Heart right ventricle (tissue), 16 donors: ENCODE results near the gene PDIK1L. TPM values are rescaled to one million over a fixed set of nuclear protein-coding genes. Genes with fewer than 3 reads are reported as not detected.

ENCODE experiments used
- ATAC-seq, 8 donors: fragments of 200-7000 bp; cut with Tn5 transposase; one replicate each; pipeline ENCODE4 v1.9.1; 2020; ENCODE audit warnings: mild to moderate bottlenecking in 8 of 8, moderate library complexity in 8 of 8, moderate number of reproducible peaks in 1 of 8
- DNase-seq, 2 donors: peaks; one replicate each; pipeline ENCODE4 v3.0.0-alpha.2; 2020
- H3K27ac ChIP-seq, 10 donors: fragments of 200-600 bp; sonication (generic) in 2 of 10; one replicate each; pipeline versions ENCODE4 v1.5.0 to v1.8.0; 2020 to 2022; ENCODE audit warnings: mild to moderate bottlenecking in 3 of 10
- H3K27me3 ChIP-seq, 7 donors: fragments of 200-600 bp; one replicate each; pipeline ENCODE4 v1.8.0; 2021 to 2022; ENCODE audit warnings: mild to moderate bottlenecking in 2 of 7
- H3K36me3 ChIP-seq, 9 donors: fragments of 200-600 bp; sonication (generic) in 1 of 9; one replicate each; pipeline versions ENCODE4 v1.5.0 to v1.8.0; 2020 to 2022; ENCODE audit warnings: mild to moderate bottlenecking in 2 of 9
- H3K4me1 ChIP-seq, 9 donors: fragments of 200-600 bp; sonication (generic) in 1 of 9; one replicate each; pipeline versions ENCODE4 v1.5.0 to v1.8.0; 2020 to 2022; ENCODE audit warnings: mild to moderate bottlenecking in 4 of 9
- H3K4me3 ChIP-seq, 10 donors: fragments of 200-600 bp; sonication (generic) in 2 of 10; one replicate each; pipeline versions ENCODE4 v1.5.0 to v1.8.0; 2020 to 2022; ENCODE audit warnings: mild to moderate bottlenecking in 7 of 10, moderate library complexity in 2 of 10
- H3K9me3 ChIP-seq, 11 donors: fragments of 200-600 bp in 10 of 11; sonication (generic) in 2 of 11; one replicate each; pipeline versions ENCODE4 v1.5.0 to v1.8.0; 2013 to 2022; ENCODE audit warnings: mild to moderate bottlenecking in 2 of 11, control low read depth in 1 of 11, moderate library complexity in 1 of 11
- CTCF ChIP-seq, 9 donors: fragments of 200-600 bp; sonication (generic) in 2 of 9; IDR thresholded peaks; one replicate each; pipeline versions ENCODE4 v1.5.0 to v1.8.0; 2021 to 2022; ENCODE audit warnings: antibody characterized with exemption in 9 of 9, mild to moderate bottlenecking in 5 of 9, moderate library complexity in 1 of 9
- WGBS, 2 donors: extraction: QIAGEN DNeasy Blood & Tissue Kit; methylation state at CpG; one replicate each; pipeline ENCODE4 v1.1.7; 2013; ENCODE audit warnings: inconsistent platforms in 1 of 2; 5-methylcytosine and 5-hydroxymethylcytosine counted together
- intact Hi-C, 10 donors: fragments of 100-400 bp; cut with DNase I; formaldehyde crosslinking; loops; one replicate each; pipeline versions ENCODE4 v1.11.1 to v1.14.2; 2022
- polyA plus RNA-seq, 2 donors: library from polyadenylated mRNA; stranded (reverse); fragments of 200-250 nt; gene quantifications; one replicate each; pipeline ENCODE4 v1.2.3, GENCODE V29; 2013
- total RNA-seq, 10 donors: library from RNA; stranded (reverse); fragmentation: NEBNext Ultra II Directional in 3 of 10; extraction: Animal tissue kit (Norgen Biotek cat#: 25700) in 3 of 10; gene quantifications; one replicate each; pipeline versions ENCODE4 v1.2.1 to v1.2.4, GENCODE V29; 2021 to 2023
- donor health status: Arrhythmogenic right ventricular cardiomyopathy.
- donor health status: ischemic (EF 13 %, LVEDD 7.1; RV severe dilation, severe dysfunction).
- donor health status: healthy with polysubstance abuse.
- donor health status: DM: no; HTN: yes; CAD: no.
- donor health status: DM: no; HTN: no; CAD: no.
- donor health status: ischemic (EF 25% LVEDD 6.9; RV normal size, moderate dysfunction).
- donor health status: ischemic (EF 25% LVEDD 5.7; RV mildly dilated, moderate dysfunction).
- donor health status: healthy.
- donor health status: DM: yes; HTN: yes; CAD: no.
- donor health status: Ischemic cardiomyopathy.
- donor health status: ischemic (EF 35%, LVEDD 5.7; RV mildly dilated, moderate dysfunction).
- donor health status: nonischemic (EF 11% LVEDD 7.7; RV severe dilation, severe dysfunction).
- donor health status: DM: yes; HTN: yes; CAD: no.
- donor health status: PGD.
- donor health status: ischemic (EF 29% LVEDD 5.4; RV normal size, mild dysfunction).
- donor health status: nonischemic (EF 23%, LVEDD 6.1; RV moderate dilation, normal function).

The PDIK1L gene
- total and polyA plus RNA-seq, 12 donors = 1.6 to 8.3 (median 5.3) TPM

GRCh38 chr1:26168410-26169197, 57.0 kb downstream of the PDIK1L start, which contains the start of gene C1orf232:
Gene C1orf232 (minus strand): TSS chr1:26168963. CDS start chr1:26168499, 464 bp downstream.
- no peak for TF ChIP-seq CTCF (IDR thresholded peaks at IDR 0.05)
- DNase-seq = no peak
- Histone ChIP-seq H3K36me3 (peaks cover 0 to 8% (median 0%) of the 10 kb centered on the region in 9 donors), H3K4me1 (peaks cover 5 to 42% (median 21%) of the 10 kb centered on the region in 9 donors), H3K27ac (peak within 1 kb of the TSS in 9 of 10 donors; percentile 79 to 89 (median 82)), H3K27me3 (peaks cover 0 to 11% (median 0%) of the 10 kb centered on the region in 7 donors), H3K9me3 (no peaks in the 10 kb centered on the region), H3K4me3 (peak within 1 kb of the TSS; percentile 63 to 100 (median 88))
- intact Hi-C loops = loop anchor here in 7 of 10 donors (2.0 to 10.0 kb wide), 8 partner anchors 56 to 156 kb away; partner anchors contain the start of genes CEP85 (in 6 of the 7) and PDIK1L (in 1 of the 7)
- ATAC-seq = no peak
- WGBS, 2 donors = 53 to 57% methylated on average over 5 of the region's 5 CpGs

GRCh38 chr1:26169198-26169554, 57.6 kb downstream of the PDIK1L start:
- intact Hi-C loops = loop anchor here in 7 of 10 donors (2.0 to 10.0 kb wide), 8 partner anchors 56 to 156 kb away; partner anchors contain the start of genes CEP85 (in 6 of the 7) and PDIK1L (in 1 of the 7)
- ATAC-seq (peak in 1 of 8 donors; percentile 2), DNase-seq (no peak)
- TF ChIP-seq CTCF (IDR thresholded peaks at IDR 0.05) = no peak
- peak overlapping the region in 8 of 10 donors; percentile 63 to 93 (median 83) for H3K4me3 ChIP-seq
- peak overlapping the region in 9 of 10 donors; percentile 79 to 89 (median 82) for H3K27ac ChIP-seq
- peaks cover 5 to 37% (median 18%) of the 10 kb centered on the region in 9 donors for H3K4me1 ChIP-seq
- 30 to 32% methylated on average over 4 of the region's 4 CpGs for WGBS, 2 donors
- H3K9me3 ChIP-seq = no peaks in the 10 kb centered on the region
- peaks cover 0 to 8% (median 0%) of the 10 kb centered on the region in 9 donors for H3K36me3 ChIP-seq
- peaks cover 0 to 6% (median 0%) of the 10 kb centered on the region in 7 donors for H3K27me3 ChIP-seq

GRCh38 chr1:26169669-26170471, 58.2 kb downstream of the PDIK1L start, which contains the start of gene ZNF593:
Gene ZNF593 (plus strand): TSS chr1:26169908. CDS start chr1:26169984, 76 bp downstream.
- no peaks in the 10 kb centered on the region for H3K27me3 ChIP-seq
- peak; percentile 80 to 97 (median 91) for TF ChIP-seq CTCF (IDR thresholded peaks at IDR 0.05)
- H3K4me1 ChIP-seq = peaks cover 5 to 33% (median 16%) of the 10 kb centered on the region in 9 donors
- no peaks in the 10 kb centered on the region for H3K9me3 ChIP-seq
- 1 to 2% methylated on average over 62 to 76 of the region's 76 CpGs for WGBS, 2 donors
- H3K27ac ChIP-seq = peak within 1 kb of the TSS in 9 of 10 donors; percentile 79 to 89 (median 82)
- DNase-seq (peak; percentile 92 to 94), ATAC-seq (peak; percentile 96 to 98 (median 97))
- H3K36me3 ChIP-seq = peaks cover 0 to 8% (median 0%) of the 10 kb centered on the region in 9 donors
- H3K4me3 ChIP-seq = peak within 1 kb of the TSS; percentile 63 to 100 (median 88)
- intact Hi-C loops = loop anchor here (2.0 to 10.0 kb wide), 11 partner anchors 55 to 155 kb away; partner anchors contain the start of genes CEP85 (in 7 of the 10), CD52 (in 1 of the 10) and PDIK1L (in 1 of the 10)
